Astrocyte of the spinal cord (primary cell): Measurements from ENCODE around the gene FBXL7.

ENCODE experiments used
- DNase-seq: peaks from one replicate; pipeline ENCODE4 v3.0.0; 2011; ENCODE audit warnings: low read depth, low spot score
- H3K4me3 ChIP-seq: 2 replicates; pipeline ENCODE4 v1.5.1; 2011; ENCODE audit warnings: low read depth, mild to moderate bottlenecking, low read length, moderate library complexity
- in situ Hi-C: cut with HindIII; loops from 2 replicates; pipeline ENCODE4 v1.10.0; 2017; ENCODE audit warnings: low sequenced_read_pairs
- TF ChIP-seq, protein P1 (sequence below): IDR thresholded peaks from 2 replicates; pipeline ENCODE4 v1.5.1; 2012; ENCODE audit warnings: low read depth, mild to moderate bottlenecking, low read length, inconsistent platforms

Gene FBXL7

DNA sequence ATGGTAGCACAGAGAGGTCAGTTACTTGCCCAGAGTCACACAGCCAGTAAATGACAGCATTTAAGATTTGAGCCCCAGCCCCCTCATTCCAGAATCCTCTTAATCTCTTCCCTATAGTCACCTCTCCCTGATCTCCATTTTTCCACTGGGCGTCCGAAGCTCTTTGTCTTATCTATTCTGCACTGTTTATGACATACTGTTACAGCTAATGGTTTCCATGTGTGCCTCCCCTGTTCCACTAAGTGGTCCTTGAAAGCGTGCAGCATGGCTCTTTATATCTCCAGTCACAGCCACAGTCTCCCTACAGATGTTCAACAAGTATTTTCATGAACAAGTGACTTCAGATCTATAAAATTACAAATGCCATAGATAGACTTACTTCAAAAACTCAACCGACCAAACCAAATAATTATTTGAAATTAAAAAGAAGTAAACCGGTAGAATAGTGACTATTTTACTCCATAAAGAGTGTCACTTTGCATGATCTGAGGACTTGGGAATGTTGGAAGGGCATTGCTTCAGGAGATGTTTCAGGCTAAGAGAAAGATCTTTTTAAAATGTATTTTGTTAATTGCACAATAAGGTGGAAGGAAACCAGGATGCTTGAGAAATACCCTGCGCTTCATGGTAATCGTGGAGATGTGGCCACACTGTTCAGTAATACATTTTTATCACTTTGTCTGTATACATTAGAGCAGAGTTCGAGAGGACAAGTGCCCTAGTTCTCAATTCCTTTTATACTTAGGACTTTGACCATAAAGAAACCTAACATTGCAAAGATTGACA, 237.2 kb downstream of the FBXL7 start:
- no peak for DNase-seq
- TF ChIP-seq, protein P1, sequence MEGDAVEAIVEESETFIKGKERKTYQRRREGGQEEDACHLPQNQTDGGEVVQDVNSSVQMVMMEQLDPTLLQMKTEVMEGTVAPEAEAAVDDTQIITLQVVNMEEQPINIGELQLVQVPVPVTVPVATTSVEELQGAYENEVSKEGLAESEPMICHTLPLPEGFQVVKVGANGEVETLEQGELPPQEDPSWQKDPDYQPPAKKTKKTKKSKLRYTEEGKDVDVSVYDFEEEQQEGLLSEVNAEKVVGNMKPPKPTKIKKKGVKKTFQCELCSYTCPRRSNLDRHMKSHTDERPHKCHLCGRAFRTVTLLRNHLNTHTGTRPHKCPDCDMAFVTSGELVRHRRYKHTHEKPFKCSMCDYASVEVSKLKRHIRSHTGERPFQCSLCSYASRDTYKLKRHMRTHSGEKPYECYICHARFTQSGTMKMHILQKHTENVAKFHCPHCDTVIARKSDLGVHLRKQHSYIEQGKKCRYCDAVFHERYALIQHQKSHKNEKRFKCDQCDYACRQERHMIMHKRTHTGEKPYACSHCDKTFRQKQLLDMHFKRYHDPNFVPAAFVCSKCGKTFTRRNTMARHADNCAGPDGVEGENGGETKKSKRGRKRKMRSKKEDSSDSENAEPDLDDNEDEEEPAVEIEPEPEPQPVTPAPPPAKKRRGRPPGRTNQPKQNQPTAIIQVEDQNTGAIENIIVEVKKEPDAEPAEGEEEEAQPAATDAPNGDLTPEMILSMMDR: no peak
- in situ Hi-C loops: no loop called here
- H3K4me3 ChIP-seq: no peak overlapping the region

DNA sequence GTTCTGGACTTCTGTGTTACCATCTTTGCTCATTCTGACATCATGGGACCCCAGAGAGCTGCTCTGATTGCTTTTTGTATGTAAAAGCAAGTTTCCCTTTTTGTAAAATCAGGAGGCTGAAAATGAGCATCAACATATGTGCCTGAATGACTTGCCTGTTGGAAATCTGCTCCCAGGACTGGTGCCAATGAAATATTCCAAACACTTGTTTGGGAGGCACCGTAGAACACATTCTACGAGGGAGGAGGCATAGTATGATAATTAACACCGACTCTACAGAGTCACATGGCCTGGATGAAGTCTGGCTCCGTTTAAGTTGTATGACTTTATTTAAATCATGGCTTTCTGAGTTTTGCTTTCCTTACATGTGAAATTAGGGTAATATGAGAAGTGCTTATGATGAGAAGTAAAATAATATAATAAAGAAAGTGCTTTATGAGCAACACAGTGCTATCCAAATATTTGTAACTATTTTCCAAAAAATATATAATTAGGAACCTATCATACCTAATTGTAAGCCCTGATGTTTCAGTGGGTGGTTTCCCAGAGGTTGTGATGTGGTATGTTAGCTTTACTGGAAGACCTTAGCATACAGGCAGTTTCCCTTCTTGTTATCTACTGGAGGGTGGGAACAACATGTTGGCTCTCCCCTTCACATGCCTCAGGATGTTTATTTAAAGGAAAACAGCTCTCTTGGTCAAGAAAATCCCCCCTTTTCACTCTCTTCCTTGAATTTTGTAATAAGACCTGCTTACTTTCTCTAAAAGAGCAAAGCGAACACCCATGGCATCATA, 238.1 kb downstream of the FBXL7 start:
- TF ChIP-seq, protein P1: no peak
- in situ Hi-C loops: no loop called here
- H3K4me3 ChIP-seq: no peak overlapping the region
- DNase-seq: no peak

DNA sequence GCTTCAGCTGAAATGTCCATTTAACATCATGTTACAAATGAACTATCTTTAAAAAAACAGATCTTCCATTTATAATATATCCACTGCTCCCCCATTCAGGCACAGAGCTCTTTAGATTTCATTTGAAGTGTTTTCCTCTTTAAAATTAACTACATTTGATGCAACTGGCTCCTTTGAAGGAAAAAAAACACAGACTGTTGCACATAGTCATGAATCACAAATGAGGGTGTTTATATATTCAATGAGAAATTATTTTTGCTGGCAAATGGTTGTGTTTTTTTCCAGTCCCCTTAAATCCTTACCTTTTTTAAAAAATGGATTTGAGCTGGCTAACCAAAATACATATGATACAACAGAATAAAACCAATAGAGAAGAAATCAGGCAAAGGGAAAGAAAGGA, 240.4 kb downstream of the FBXL7 start:
- no peak for DNase-seq
- TF ChIP-seq, protein P1: no peak
- H3K4me3 ChIP-seq: no peak overlapping the region
- in situ Hi-C loops: no loop called here

DNA sequence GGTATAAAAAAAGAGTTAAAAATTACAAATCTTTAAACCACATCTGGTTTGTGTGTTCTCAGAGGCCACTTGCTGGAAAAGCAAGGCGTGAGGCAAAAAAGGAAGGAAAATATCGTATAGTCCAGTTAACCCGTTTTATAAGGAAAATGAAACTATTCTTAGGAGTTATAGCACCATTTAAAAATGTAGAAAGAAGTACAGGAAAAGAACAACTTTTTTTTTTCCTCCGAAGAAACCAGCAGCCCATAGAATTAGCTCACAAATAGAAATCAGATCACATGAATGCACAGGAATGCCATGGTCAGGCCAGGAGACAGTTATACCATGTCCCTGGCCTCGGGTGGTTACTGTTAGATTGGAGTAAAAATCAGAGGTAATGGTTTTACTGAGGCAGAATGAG, 241.6 kb downstream of the FBXL7 start:
- no peak for DNase-seq
- in situ Hi-C loops: no loop called here
- TF ChIP-seq, protein P1: no peak
- H3K4me3 ChIP-seq: no peak overlapping the region

DNA sequence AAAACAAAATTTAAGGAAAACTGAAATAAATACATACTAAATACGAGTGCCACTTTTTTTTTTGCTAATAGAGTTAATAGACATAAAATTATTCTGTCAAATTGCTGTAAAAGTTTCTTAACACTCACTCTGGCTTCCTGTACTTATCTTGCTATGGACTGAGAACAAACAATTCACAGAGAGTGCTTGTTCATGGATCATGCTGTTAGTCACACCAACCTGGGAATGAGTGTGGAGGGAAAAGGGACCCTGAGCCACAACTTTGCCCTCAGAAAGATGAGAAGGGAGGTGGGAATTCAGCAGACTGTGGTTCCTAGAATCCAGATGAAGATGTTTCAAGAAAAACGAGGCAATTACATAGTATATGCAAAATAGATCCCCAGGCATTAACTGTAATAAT, 246.9 kb downstream of the FBXL7 start:
- no peak overlapping the region for H3K4me3 ChIP-seq
- in situ Hi-C loops: no loop called here
- no peak for DNase-seq
- TF ChIP-seq, protein P1: no peak

DNA sequence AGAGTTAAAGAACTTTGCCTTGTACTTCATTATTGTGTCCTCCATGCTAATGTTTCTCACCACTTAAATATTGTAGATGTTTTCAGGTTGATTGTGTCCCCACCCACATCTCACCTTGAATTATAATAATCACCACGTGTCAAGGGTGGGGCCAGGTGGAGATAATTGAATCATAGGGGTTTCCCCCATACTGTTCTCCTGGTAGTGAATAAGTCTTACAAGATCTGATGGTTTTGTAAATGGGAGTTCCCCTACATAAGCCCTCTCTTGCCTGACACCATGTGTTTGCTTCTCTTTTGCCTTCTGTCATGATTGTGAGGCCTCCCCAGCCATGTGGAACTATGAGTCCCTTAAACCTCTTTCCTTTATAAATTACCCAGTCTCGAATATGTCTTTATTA, 248.3 kb downstream of the FBXL7 start:
- H3K4me3 ChIP-seq: no peak overlapping the region
- DNase-seq: no peak
- in situ Hi-C loops: no loop called here
- TF ChIP-seq, protein P1: no peak
